ENCODE measurements around the gene TCF20.

Gene TCF20

DNA sequence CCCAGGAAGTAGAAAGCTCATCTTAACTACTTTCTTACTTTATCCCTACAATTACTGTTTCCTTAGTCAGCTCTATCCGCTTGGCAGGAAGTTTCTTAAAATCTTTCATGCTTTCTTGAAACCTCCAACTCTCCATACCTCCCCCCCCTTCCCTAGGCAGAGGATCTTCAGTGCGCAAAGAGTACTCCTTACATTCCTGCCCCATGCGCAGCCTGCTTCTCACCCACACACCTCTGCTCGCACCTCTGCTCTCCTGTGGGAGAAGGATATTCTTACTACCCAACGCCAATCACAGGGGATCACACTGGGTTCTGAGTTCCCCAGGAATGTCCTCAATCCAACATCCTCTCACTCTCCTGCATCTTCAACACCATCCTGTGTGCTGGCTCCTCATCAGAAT lies 12.3 kb downstream of the TCF20 start:
- H3K9me3 ChIP-seq (ENCODE audit: control insufficient read depth in 2 of 2, low read length in 2 of 2), result no peaks in the 10 kb centered on the region
- no peaks in the 10 kb centered on the region for H3K27me3 ChIP-seq (ENCODE audit: control insufficient read depth in 1 of 2, insufficient read depth in 2 of 2, low read length in 2 of 2)
- H3K9ac ChIP-seq (ENCODE audit: low read length in 2 of 2), result no peak overlapping the region
- no peaks in the 10 kb centered on the region for H3K36me3 ChIP-seq (ENCODE audit: control insufficient read depth in 2 of 2, insufficient read depth in 2 of 2, low read length in 2 of 2)
- H3K4me3 ChIP-seq (ENCODE audit: low read length in 2 of 2), result no peak overlapping the region
- H3K4me1 ChIP-seq (ENCODE audit: control insufficient read depth, insufficient read depth, low read length), result peaks cover 11% of the 10 kb centered on the region
- H3K27ac ChIP-seq (ENCODE audit: low read length), result no peak overlapping the region

DNA sequence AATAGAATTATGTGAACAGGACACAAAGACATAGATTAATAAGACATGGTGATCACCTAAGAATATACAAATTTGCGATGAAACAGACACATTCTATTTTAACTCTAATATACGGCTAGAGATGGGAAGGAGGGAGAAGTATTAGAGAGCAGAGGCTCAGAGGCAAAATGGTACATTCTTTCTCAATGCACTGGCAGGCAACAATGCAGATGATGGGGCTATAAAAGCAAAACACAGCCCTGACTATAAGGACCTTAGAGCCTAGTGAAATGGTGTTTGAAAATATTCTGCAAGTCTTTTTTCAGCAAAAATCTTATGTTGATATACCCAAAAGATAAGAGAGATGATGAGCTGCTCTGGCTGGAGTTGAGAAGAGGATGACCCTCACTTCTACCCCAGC lies 13.1 kb downstream of the TCF20 start:
- Histone ChIP-seq H3K4me1 (ENCODE audit: control insufficient read depth, insufficient read depth, low read length) (peaks cover 7% of the 10 kb centered on the region), H3K27ac (ENCODE audit: low read length) (no peak overlapping the region), H3K9me3 (ENCODE audit: control insufficient read depth in 2 of 2, low read length in 2 of 2) (no peaks in the 10 kb centered on the region), H3K9ac (ENCODE audit: low read length in 2 of 2) (no peak overlapping the region), H3K36me3 (ENCODE audit: control insufficient read depth in 2 of 2, insufficient read depth in 2 of 2, low read length in 2 of 2) (no peaks in the 10 kb centered on the region), H3K27me3 (ENCODE audit: control insufficient read depth in 1 of 2, insufficient read depth in 2 of 2, low read length in 2 of 2) (no peaks in the 10 kb centered on the region), H3K4me3 (ENCODE audit: low read length in 2 of 2) (no peak overlapping the region)

DNA sequence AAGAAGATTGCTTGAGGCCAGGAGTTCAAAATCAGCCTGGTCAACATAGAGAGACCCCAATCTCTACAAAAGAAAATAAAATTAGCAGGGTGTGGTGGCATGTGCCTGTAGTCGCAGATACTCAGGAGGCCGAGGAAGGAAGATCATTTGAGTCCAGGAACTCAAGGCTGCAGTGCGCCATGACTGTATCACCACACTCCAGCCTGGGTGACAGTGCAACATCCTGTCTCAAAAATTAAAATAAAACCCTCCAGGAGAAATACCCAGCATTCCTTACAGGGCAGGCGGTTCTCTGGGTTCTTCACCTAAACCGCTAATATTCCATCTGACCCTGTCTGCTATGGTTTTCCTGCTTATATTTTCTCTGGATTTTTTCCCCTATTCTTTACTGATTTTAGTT lies 13.5 kb downstream of the TCF20 start:
- no peak overlapping the region for H3K27ac ChIP-seq (ENCODE audit: low read length)
- H3K4me3 ChIP-seq (ENCODE audit: low read length in 2 of 2), result no peak overlapping the region
- no peaks in the 10 kb centered on the region for H3K27me3 ChIP-seq (ENCODE audit: control insufficient read depth in 1 of 2, insufficient read depth in 2 of 2, low read length in 2 of 2)
- no peaks in the 10 kb centered on the region for H3K36me3 ChIP-seq (ENCODE audit: control insufficient read depth in 2 of 2, insufficient read depth in 2 of 2, low read length in 2 of 2)
- H3K9ac ChIP-seq (ENCODE audit: low read length in 2 of 2), result no peak overlapping the region
- peaks cover 7% of the 10 kb centered on the region for H3K4me1 ChIP-seq (ENCODE audit: control insufficient read depth, insufficient read depth, low read length)
- H3K9me3 ChIP-seq (ENCODE audit: control insufficient read depth in 2 of 2, low read length in 2 of 2), result no peaks in the 10 kb centered on the region

DNA sequence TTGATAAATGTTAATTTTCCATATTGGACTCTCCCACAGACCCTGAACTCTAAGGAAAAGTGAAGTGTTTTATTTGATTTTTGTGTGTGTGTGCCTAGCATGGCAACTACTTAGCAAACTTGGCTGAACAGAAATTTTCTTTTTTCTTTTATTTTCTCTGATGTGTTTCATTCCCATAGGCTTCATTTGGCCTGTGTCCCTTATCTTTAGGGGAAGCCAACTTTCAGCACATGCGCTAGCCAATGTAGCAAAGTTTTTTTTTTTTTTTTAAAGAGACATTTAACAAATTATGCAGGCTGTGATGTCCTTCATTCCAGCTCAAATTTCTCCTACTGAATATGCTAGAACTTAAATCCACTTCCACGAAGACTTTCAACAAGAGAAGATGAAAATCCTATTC lies 14.2 kb downstream of the TCF20 start:
- Histone ChIP-seq H3K27me3 (ENCODE audit: control insufficient read depth in 1 of 2, insufficient read depth in 2 of 2, low read length in 2 of 2) (no peaks in the 10 kb centered on the region), H3K4me3 (ENCODE audit: low read length in 2 of 2) (no peak overlapping the region), H3K4me1 (ENCODE audit: control insufficient read depth, insufficient read depth, low read length) (peaks cover 7% of the 10 kb centered on the region), H3K9me3 (ENCODE audit: control insufficient read depth in 2 of 2, low read length in 2 of 2) (no peaks in the 10 kb centered on the region), H3K27ac (ENCODE audit: low read length) (no peak overlapping the region), H3K36me3 (ENCODE audit: control insufficient read depth in 2 of 2, insufficient read depth in 2 of 2, low read length in 2 of 2) (no peaks in the 10 kb centered on the region), H3K9ac (ENCODE audit: low read length in 2 of 2) (no peak overlapping the region)

DNA sequence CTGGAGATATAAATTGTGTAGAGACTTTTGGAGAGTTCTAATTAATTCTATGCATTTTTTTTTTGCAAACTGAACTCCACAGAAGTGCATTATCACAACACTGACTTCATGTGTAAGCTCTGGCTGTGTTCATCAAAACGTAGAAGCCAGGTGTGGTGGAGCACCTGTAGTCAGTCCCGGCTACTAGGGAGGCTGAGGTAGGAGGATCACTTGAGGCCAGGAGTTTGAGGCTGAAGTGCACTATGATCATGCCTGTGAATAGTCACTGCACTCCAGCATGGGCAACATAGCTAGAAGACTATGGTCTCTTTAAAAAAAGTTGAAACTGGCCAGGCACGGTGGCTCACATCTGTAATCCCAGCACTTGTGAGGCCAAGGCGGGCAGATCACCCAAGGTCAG lies 20.6 kb downstream of the TCF20 start:
- no peaks in the 10 kb centered on the region for H3K27me3 ChIP-seq (ENCODE audit: control insufficient read depth in 1 of 2, insufficient read depth in 2 of 2, low read length in 2 of 2)
- no peaks in the 10 kb centered on the region for H3K9me3 ChIP-seq (ENCODE audit: control insufficient read depth in 2 of 2, low read length in 2 of 2)
- no peaks in the 10 kb centered on the region for H3K36me3 ChIP-seq (ENCODE audit: control insufficient read depth in 2 of 2, insufficient read depth in 2 of 2, low read length in 2 of 2)
- no peak overlapping the region for H3K27ac ChIP-seq (ENCODE audit: low read length)
- H3K9ac ChIP-seq (ENCODE audit: low read length in 2 of 2), result no peak overlapping the region
- no peak overlapping the region for H3K4me3 ChIP-seq (ENCODE audit: low read length in 2 of 2)
- no peaks in the 10 kb centered on the region for H3K4me1 ChIP-seq (ENCODE audit: control insufficient read depth, insufficient read depth, low read length)

DNA sequence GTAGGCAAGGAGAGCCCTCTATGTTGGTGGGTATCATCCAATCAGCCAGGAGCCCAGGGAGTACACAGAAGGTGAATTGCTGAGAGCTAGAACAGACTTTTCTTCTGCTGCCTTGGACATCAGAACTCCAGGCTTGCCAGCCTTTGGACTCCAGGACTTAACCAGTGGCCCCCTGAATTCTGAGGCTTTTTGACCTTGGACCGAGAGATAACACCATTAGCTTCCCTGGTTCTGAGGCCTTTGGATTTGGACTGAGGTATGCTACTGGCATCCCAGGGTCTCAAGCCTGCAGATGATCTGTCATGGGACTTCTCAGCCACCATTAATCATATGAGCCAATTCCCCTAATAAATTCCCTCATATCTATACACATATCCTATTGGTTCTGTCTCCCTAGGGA lies 21.5 kb downstream of the TCF20 start:
- Histone ChIP-seq H3K27me3 (ENCODE audit: control insufficient read depth in 1 of 2, insufficient read depth in 2 of 2, low read length in 2 of 2) (no peaks in the 10 kb centered on the region), H3K4me1 (ENCODE audit: control insufficient read depth, insufficient read depth, low read length) (no peaks in the 10 kb centered on the region), H3K4me3 (ENCODE audit: low read length in 2 of 2) (no peak overlapping the region), H3K36me3 (ENCODE audit: control insufficient read depth in 2 of 2, insufficient read depth in 2 of 2, low read length in 2 of 2) (no peaks in the 10 kb centered on the region), H3K27ac (ENCODE audit: low read length) (no peak overlapping the region), H3K9me3 (ENCODE audit: control insufficient read depth in 2 of 2, low read length in 2 of 2) (no peaks in the 10 kb centered on the region), H3K9ac (ENCODE audit: low read length in 2 of 2) (no peak overlapping the region)

DNA sequence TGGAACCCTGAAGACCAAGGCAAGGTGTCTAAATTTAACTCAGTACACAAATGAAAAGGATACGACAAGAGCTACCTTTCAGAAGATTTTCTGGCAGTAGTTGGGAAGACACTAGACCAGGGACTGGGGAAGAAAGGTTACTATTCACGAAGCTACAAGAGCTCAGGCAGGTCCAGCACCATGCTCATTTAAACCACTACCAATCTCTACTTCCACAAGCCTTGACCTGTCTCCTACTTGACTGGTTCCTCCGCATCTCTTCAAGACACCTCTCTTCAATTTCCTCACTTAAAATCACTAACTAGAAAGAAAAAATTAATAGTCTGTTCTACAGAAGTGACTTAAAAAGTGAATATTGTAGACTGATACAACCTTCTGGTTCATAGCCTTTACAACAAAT lies 22.9 kb downstream of the TCF20 start:
- Histone ChIP-seq H3K9me3 (ENCODE audit: control insufficient read depth in 2 of 2, low read length in 2 of 2) (no peaks in the 10 kb centered on the region), H3K9ac (ENCODE audit: low read length in 2 of 2) (no peak overlapping the region), H3K27me3 (ENCODE audit: control insufficient read depth in 1 of 2, insufficient read depth in 2 of 2, low read length in 2 of 2) (no peaks in the 10 kb centered on the region), H3K27ac (ENCODE audit: low read length) (no peak overlapping the region), H3K36me3 (ENCODE audit: control insufficient read depth in 2 of 2, insufficient read depth in 2 of 2, low read length in 2 of 2) (no peaks in the 10 kb centered on the region), H3K4me1 (ENCODE audit: control insufficient read depth, insufficient read depth, low read length) (no peaks in the 10 kb centered on the region), H3K4me3 (ENCODE audit: low read length in 2 of 2) (no peak overlapping the region)

DNA sequence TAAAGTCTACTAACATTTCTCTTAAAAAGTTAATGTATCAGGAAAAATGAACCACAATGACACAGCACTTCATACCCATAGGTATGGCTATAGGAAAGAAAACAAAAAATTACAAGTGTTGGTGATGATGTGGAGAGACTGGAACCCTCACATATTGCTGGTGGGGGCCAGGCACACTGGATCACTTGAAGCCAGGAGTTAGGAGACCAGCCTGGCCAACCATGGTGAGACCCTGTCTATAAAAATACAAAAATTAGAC lies 26.7 kb downstream of the TCF20 start:
- Histone ChIP-seq H3K27ac (ENCODE audit: low read length) (no peak overlapping the region), H3K27me3 (ENCODE audit: control insufficient read depth in 1 of 2, insufficient read depth in 2 of 2, low read length in 2 of 2) (no peaks in the 10 kb centered on the region), H3K4me3 (ENCODE audit: low read length in 2 of 2) (no peak overlapping the region), H3K9me3 (ENCODE audit: control insufficient read depth in 2 of 2, low read length in 2 of 2) (no peaks in the 10 kb centered on the region), H3K36me3 (ENCODE audit: control insufficient read depth in 2 of 2, insufficient read depth in 2 of 2, low read length in 2 of 2) (no peaks in the 10 kb centered on the region), H3K4me1 (ENCODE audit: control insufficient read depth, insufficient read depth, low read length) (no peaks in the 10 kb centered on the region), H3K9ac (ENCODE audit: low read length in 2 of 2) (no peak overlapping the region)

DNA sequence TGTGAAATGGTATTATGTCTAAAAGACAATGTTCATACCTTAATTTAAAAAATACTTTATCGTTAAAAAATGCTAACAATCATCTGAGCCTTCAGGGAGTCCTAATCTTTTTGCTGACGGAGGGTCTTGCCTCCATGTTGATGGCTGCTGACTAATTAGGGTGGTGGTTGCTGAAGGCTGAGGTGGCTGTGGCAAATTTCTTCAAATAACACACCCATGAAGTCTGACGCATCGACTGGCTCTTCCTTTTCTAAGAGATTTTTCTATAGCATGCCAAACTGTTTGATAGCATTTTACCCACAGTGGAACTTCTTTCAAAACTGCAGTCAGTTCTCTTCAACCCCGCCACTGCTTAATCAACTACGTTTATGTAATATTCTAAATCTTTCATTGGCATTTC lies 33.6 kb downstream of the TCF20 start:
- H3K4me3 ChIP-seq (ENCODE audit: low read length in 2 of 2), result no peak overlapping the region
- no peaks in the 10 kb centered on the region for H3K36me3 ChIP-seq (ENCODE audit: control insufficient read depth in 2 of 2, insufficient read depth in 2 of 2, low read length in 2 of 2)
- H3K9me3 ChIP-seq (ENCODE audit: control insufficient read depth in 2 of 2, low read length in 2 of 2), result no peaks in the 10 kb centered on the region
- H3K9ac ChIP-seq (ENCODE audit: low read length in 2 of 2), result no peak overlapping the region
- no peaks in the 10 kb centered on the region for H3K4me1 ChIP-seq (ENCODE audit: control insufficient read depth, insufficient read depth, low read length)
- no peaks in the 10 kb centered on the region for H3K27me3 ChIP-seq (ENCODE audit: control insufficient read depth in 1 of 2, insufficient read depth in 2 of 2, low read length in 2 of 2)
- no peak overlapping the region for H3K27ac ChIP-seq (ENCODE audit: low read length)

DNA sequence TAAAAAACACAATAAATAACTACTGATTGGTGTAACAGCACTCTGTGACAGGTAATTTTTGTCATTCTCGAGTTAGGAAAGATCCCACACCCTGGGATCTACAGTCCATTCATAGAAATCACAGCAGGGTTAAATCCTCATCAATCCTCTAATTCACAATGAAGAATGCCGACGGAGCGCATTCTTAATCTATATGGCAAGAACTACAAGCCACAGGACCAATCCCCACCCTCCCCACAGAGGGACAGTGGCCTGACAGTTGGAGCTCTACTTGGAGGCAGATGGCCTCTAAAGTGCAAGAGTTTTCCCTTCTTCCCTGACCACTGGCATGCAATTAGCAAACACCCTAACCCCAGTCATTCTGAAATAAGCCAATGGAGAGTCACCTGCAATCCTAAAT lies 34.2 kb downstream of the TCF20 start:
- Histone ChIP-seq H3K27me3 (ENCODE audit: control insufficient read depth in 1 of 2, insufficient read depth in 2 of 2, low read length in 2 of 2) (no peaks in the 10 kb centered on the region), H3K36me3 (ENCODE audit: control insufficient read depth in 2 of 2, insufficient read depth in 2 of 2, low read length in 2 of 2) (no peaks in the 10 kb centered on the region), H3K9ac (ENCODE audit: low read length in 2 of 2) (no peak overlapping the region), H3K4me3 (ENCODE audit: low read length in 2 of 2) (no peak overlapping the region), H3K4me1 (ENCODE audit: control insufficient read depth, insufficient read depth, low read length) (no peaks in the 10 kb centered on the region), H3K9me3 (ENCODE audit: control insufficient read depth in 2 of 2, low read length in 2 of 2) (no peaks in the 10 kb centered on the region), H3K27ac (ENCODE audit: low read length) (no peak overlapping the region)

DNA sequence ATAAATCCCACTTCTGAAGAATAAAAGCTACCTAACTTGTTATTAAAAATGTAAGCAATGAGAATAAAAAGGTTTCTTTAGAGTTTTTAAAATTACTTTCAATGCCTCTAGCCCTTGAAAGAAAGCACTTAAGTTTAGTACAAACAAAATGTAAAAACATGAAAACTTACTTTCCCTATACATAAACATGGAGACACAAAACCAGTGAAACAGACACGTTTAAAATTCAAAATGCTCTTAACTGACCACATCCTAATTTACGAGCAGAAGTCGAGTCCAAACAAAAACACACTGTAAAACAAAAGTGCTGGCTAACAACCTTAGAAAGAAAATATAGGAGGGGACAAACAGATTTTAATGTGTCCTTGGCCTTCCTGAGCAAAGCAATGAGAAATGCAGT lies 36.6 kb downstream of the TCF20 start:
- H3K27me3 ChIP-seq (ENCODE audit: control insufficient read depth in 1 of 2, insufficient read depth in 2 of 2, low read length in 2 of 2), result no peaks in the 10 kb centered on the region
- H3K9me3 ChIP-seq (ENCODE audit: control insufficient read depth in 2 of 2, low read length in 2 of 2), result no peaks in the 10 kb centered on the region
- no peak overlapping the region for H3K27ac ChIP-seq (ENCODE audit: low read length)
- peaks cover 7% of the 10 kb centered on the region for H3K4me1 ChIP-seq (ENCODE audit: control insufficient read depth, insufficient read depth, low read length)
- H3K9ac ChIP-seq (ENCODE audit: low read length in 2 of 2), result no peak overlapping the region
- H3K4me3 ChIP-seq (ENCODE audit: low read length in 2 of 2), result no peak overlapping the region
- H3K36me3 ChIP-seq (ENCODE audit: control insufficient read depth in 2 of 2, insufficient read depth in 2 of 2, low read length in 2 of 2), result no peaks in the 10 kb centered on the region

DNA sequence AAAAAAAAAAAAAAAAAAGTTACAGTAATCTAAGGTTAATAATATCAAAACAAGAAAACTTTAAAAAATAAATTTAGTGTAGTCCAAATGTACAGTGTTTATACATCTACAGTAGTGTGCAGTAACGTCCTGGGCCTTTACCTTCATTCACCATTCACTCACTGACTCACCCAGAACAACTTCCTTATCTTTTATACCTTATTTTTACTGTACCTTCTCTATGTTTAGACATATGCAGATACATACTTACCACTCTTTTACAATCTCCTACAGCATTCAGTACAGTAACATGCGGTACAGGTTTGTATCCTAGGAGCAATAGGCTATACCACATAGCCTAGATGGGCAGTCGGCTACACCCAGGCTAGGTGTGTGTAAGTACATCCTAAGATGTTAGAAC lies 38.5 kb downstream of the TCF20 start:
- Histone ChIP-seq H3K9ac (ENCODE audit: low read length in 2 of 2) (no peak overlapping the region), H3K4me1 (ENCODE audit: control insufficient read depth, insufficient read depth, low read length) (peaks cover 18% of the 10 kb centered on the region), H3K27me3 (ENCODE audit: control insufficient read depth in 1 of 2, insufficient read depth in 2 of 2, low read length in 2 of 2) (no peaks in the 10 kb centered on the region), H3K27ac (ENCODE audit: low read length) (no peak overlapping the region), H3K9me3 (ENCODE audit: control insufficient read depth in 2 of 2, low read length in 2 of 2) (no peaks in the 10 kb centered on the region), H3K4me3 (ENCODE audit: low read length in 2 of 2) (no peak overlapping the region), H3K36me3 (ENCODE audit: control insufficient read depth in 2 of 2, insufficient read depth in 2 of 2, low read length in 2 of 2) (no peaks in the 10 kb centered on the region)
